T-cell (primary cell): ENCODE results near the gene LYRM1. TPM values are rescaled to one million over a fixed set of nuclear protein-coding genes. Genes with fewer than 3 reads are reported as not detected.

Source experiments
- ATAC-seq, 4 experiments: fragments of 200-7000 bp in 3 of 4; fragments of 150-1000 bp in 1 of 4; cut with Tn5 transposase; replicated peaks in 1 of 4; 1 replicate in 3 of 4; 2 replicates in 1 of 4; pipeline ENCODE4 v1.10.0; 2021; ENCODE audit warnings: moderate library complexity in 3 of 4, mild to moderate bottlenecking in 2 of 4, moderate number of reproducible peaks in 1 of 4
- CTCF ChIA-PET, 2 donors: fragments of 300-600 bp; sonication (Branson Sonifier 250); formaldehyde crosslinking; loops; one replicate each; lab custom pipeline; 2022; ENCODE audit warnings: antibody characterized with exemption in 2 of 2; lab: Charles Lee
- POLR2A ChIA-PET, 2 donors: fragments of 300-600 bp; sonication (Branson Sonifier 250); formaldehyde crosslinking; loops; one replicate each; lab custom pipeline; 2022; ENCODE audit warnings: antibody characterized with exemption in 2 of 2; lab: Charles Lee
- DNase-seq, 35 experiments: peaks; one replicate each; pipeline versions ENCODE4 v3.0.0 to v3.0.0-alpha.2; 2013 to 2023
- H3K27ac ChIP-seq: one replicate; pipeline ENCODE4 v1.5.1; 2013; ENCODE audit warnings: low read length
- H3K27me3 ChIP-seq, 2 experiments: replicated peaks in 1 of 2; 1 replicate in 1 of 2; 2 replicates in 1 of 2; pipeline versions ENCODE4 v1.6.1 to v1.7.0; 2013; ENCODE audit warnings: low read length in 1 of 2, mixed read lengths in 1 of 2; ENCODE audit not compliant: control insufficient read depth in 2 of 2, insufficient read depth in 2 of 2; ENCODE audit errors: extremely low read depth in 1 of 2
- H3K36me3 ChIP-seq, 2 donors: 1 replicate in 1 of 2; 2 replicates in 1 of 2; pipeline versions ENCODE4 v1.6.1 to v1.7.0; 2013; ENCODE audit warnings: low read length in 1 of 2; ENCODE audit not compliant: control insufficient read depth in 2 of 2, insufficient read depth in 1 of 2; ENCODE audit errors: extremely low read depth in 1 of 2
- H3K4me1 ChIP-seq, 2 experiments: 1 replicate in 1 of 2; 2 replicates in 1 of 2; pipeline versions ENCODE4 v1.6.1 to v1.7.0; 2013; ENCODE audit warnings: low read length in 2 of 2, mixed read lengths in 1 of 2; ENCODE audit not compliant: insufficient read depth in 2 of 2, control insufficient read depth in 1 of 2; ENCODE audit errors: extremely low read depth in 1 of 2
- H3K4me3 ChIP-seq, 2 donors: 1 replicate in 1 of 2; 2 replicates in 1 of 2; pipeline versions ENCODE4 v1.5.1 to v1.7.0; 2013; ENCODE audit warnings: mild to moderate bottlenecking in 2 of 2, low read length in 1 of 2, moderate library complexity in 1 of 2; ENCODE audit not compliant: control insufficient read depth in 1 of 2; ENCODE audit errors: extremely low read depth in 1 of 2
- H3K9me3 ChIP-seq: 2 replicates; pipeline ENCODE4 v1.7.0; 2013
- H3K27ac Mint-ChIP-seq, 2 donors: one replicate each; pipeline ENCODE4 v1.8.0; 2020 to 2021; ENCODE audit warnings: mild to moderate bottlenecking in 2 of 2, mixed read lengths in 2 of 2
- H3K27me3 Mint-ChIP-seq, 2 donors: one replicate each; pipeline ENCODE4 v1.8.0; 2021 to 2022; ENCODE audit warnings: mixed read lengths in 2 of 2
- H3K36me3 Mint-ChIP-seq: one replicate; pipeline ENCODE4 v1.8.0; 2021; ENCODE audit warnings: mixed read lengths
- H3K4me1 Mint-ChIP-seq, 3 donors: one replicate each; pipeline ENCODE4 v1.8.0; 2020 to 2022; ENCODE audit warnings: mixed read lengths in 3 of 3, mild to moderate bottlenecking in 1 of 3
- H3K4me3 Mint-ChIP-seq, 3 donors: one replicate each; pipeline ENCODE4 v1.8.0; 2020 to 2022; ENCODE audit warnings: mild to moderate bottlenecking in 3 of 3, mixed read lengths in 3 of 3, moderate library complexity in 3 of 3
- H3K9me3 Mint-ChIP-seq, 3 donors: one replicate each; pipeline ENCODE4 v1.8.0; 2020 to 2022; ENCODE audit warnings: mixed read lengths in 3 of 3
- WGBS: methylation state at CpG from one replicate; pipeline ENCODE4 v1.1.5; 2013; ENCODE audit warnings: missing lambda C conversion rate; ENCODE audit not compliant: insufficient coverage; 5-methylcytosine and 5-hydroxymethylcytosine counted together
- total RNA-seq, 35 experiments: library from RNA in 6 of 35; stranded (reverse) in 6 of 35; fragments of 120-200 nt in 1 of 35; gene quantifications; one replicate each; pipeline versions ENCODE4 v1.2.1 to v1.2.4 and lab custom pipeline; 2013 to 2026

LYRM1 gene
- total RNA-seq, 5 donors from 2014 or later (not counting 1 experiment from before 2014, with no cell fraction given) = 16.2 to 23.6 (median 19.6) TPM

DNA sequence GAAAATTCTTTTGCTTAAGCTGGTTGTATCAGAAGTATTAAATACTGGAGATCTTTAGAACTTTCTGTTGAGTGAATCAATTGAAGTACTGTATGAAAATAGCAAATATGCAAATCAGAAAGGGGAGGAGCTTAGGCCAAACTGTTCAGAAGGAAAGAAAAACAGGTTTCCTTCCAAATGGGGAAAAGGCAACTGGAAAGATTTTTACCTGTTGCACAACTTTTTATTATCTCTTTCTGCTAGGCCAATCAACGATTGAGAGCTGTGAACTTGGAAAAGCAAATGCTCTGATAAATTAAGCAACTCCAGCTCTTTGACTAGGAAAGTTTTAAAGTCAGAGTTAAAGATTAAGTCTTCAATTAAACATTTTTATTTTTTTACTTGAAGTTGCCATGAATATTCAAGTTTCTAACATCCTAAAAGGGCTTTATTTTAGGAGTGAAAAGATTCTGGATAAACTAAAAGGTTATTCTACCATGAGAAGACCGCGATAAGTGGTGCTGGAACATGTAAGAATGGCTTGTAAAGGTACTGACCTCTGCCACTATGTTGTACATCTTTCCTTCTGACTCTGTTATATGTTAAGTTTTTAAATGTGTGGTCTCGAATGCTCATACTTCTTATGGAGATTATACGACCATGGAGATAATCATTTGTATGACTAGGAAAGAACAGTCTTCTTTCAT, 16.9 kb upstream of the LYRM1 start:
- ATAC-seq (no peak), DNase-seq (no peak)
- Histone ChIP-seq H3K4me3 (no peak overlapping the region), H3K4me1 (no peaks in the 10 kb centered on the region), H3K36me3 (no peaks in the 10 kb centered on the region), H3K27me3 (no peaks in the 10 kb centered on the region), H3K27ac (no peak overlapping the region), H3K9me3 (no peaks in the 10 kb centered on the region)
- Mint-ChIP-seq H3K27me3 (no peaks in the 10 kb centered on the region), H3K27ac (no peak overlapping the region), H3K4me1 (peaks cover 17 to 33% (median 31%) of the 10 kb centered on the region in 3 donors), H3K9me3 (no peaks in the 10 kb centered on the region), H3K36me3 (peaks cover 18% of the 10 kb centered on the region), H3K4me3 (no peak overlapping the region)
- ChIA-PET CTCF (interaction anchor here in 1 of 2 donors (1.1 kb wide), 1 partner anchor 9 kb away, joined by 3 read pairs; no protein-coding TSS in a partner anchor), POLR2A (no interaction called here)
- WGBS = no CpG with 5 or more reads among the region's 5 CpGs

DNA sequence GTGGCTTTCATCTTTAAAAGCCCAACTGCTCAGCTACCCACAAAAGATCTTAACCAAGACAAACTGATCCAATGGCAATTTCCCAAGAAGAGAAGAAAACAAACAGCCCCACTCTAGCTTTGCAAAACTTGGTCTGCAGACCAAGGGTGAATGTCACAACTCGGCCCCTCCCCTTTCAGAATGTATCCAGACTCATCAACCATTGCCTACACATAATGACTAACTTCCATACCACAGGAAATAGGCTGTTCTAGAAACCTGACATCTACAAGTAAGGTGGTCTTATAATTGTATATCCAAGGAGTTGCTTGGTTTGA, 16.4 kb upstream of the LYRM1 start:
- Mint-ChIP-seq H3K27me3 (no peaks in the 10 kb centered on the region), H3K4me3 (no peak overlapping the region), H3K36me3 (peaks cover 18% of the 10 kb centered on the region), H3K27ac (peak overlapping the region in 1 of 2 donors; percentile 23), H3K9me3 (no peaks in the 10 kb centered on the region), H3K4me1 (peaks cover 17 to 28% (median 26%) of the 10 kb centered on the region in 3 donors)
- POLR2A ChIA-PET = no interaction called here
- DNase-seq (no peak), ATAC-seq (no peak)
- CTCF ChIA-PET = interaction anchor here in 1 of 2 donors (1.1 kb wide), 1 partner anchor 9 kb away, joined by 3 read pairs; no protein-coding TSS in a partner anchor
- Histone ChIP-seq H3K4me3 (no peak overlapping the region), H3K27me3 (no peaks in the 10 kb centered on the region), H3K36me3 (no peaks in the 10 kb centered on the region), H3K9me3 (no peaks in the 10 kb centered on the region), H3K27ac (no peak overlapping the region), H3K4me1 (no peaks in the 10 kb centered on the region)
- WGBS = no CpG with 5 or more reads among the region's 1 CpG

DNA sequence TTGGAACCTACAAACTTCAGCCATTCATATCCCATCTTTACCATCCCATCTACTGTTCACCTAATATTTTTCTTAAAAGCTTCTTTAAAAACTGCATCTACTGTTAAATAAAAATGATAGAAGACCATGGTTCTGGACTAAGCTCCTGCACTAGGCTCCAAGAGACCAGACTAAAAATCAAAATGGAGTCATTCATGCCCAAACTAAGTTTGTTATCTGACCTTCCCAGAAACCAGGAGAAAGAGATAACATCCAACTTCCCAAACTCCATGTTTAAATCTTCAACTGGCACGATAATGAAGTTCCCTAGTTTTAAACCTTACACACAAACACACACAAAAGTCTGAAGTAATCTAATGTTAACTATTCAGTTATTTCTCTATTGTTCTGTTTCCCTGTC, 14.3 kb upstream of the LYRM1 start:
- Mint-ChIP-seq H3K4me1 (peaks cover 17 to 18% (median 17%) of the 10 kb centered on the region in 3 donors), H3K27me3 (no peaks in the 10 kb centered on the region), H3K36me3 (peaks cover 23% of the 10 kb centered on the region), H3K4me3 (no peak overlapping the region), H3K27ac (no peak overlapping the region), H3K9me3 (no peaks in the 10 kb centered on the region)
- CTCF ChIA-PET = interaction anchor here in 1 of 2 donors (1.3 kb wide), 1 partner anchor 12 kb away, joined by 4 read pairs; no protein-coding TSS in a partner anchor
- DNase-seq (no peak), ATAC-seq (no peak)
- Histone ChIP-seq H3K9me3 (no peaks in the 10 kb centered on the region), H3K27me3 (no peaks in the 10 kb centered on the region), H3K4me1 (no peaks in the 10 kb centered on the region), H3K4me3 (no peak overlapping the region), H3K27ac (no peak overlapping the region), H3K36me3 (no peaks in the 10 kb centered on the region)
- WGBS = 0% methylated on average over 1 of the region's 1 CpG
- POLR2A ChIA-PET = no interaction called here

DNA sequence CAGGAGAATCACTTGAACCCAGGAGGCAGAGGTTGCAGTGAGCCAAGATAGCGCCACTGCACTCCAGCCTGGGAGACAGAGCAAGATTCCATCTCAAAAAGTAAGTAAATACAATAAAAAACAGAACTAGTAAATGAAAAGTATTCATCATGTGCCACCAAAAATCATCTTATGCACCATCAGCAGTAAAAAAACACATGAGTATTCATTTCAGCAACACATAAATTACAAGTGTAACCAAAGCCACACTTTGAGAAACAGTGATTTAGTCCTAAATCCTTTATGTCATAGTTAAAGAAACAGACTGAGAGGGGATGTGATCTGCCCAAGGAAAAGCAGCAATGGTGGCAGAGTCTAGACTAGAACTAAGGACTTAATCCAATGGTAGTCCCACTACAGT, 13.4 kb upstream of the LYRM1 start:
- peaks cover 29% of the 10 kb centered on the region for H3K36me3 Mint-ChIP-seq
- CTCF ChIA-PET = no interaction called here
- POLR2A ChIA-PET = no interaction called here
- peaks cover 15 to 18% (median 17%) of the 10 kb centered on the region in 3 donors for H3K4me1 Mint-ChIP-seq
- no CpG with 5 or more reads among the region's 1 CpG for WGBS
- H3K27ac ChIP-seq = no peak overlapping the region
- H3K4me1 ChIP-seq = no peaks in the 10 kb centered on the region
- H3K27me3 Mint-ChIP-seq = no peaks in the 10 kb centered on the region
- H3K27ac Mint-ChIP-seq = no peak overlapping the region
- no peak overlapping the region for H3K4me3 Mint-ChIP-seq
- peaks cover 0 to 1% of the 10 kb centered on the region in 2 donors for H3K36me3 ChIP-seq
- H3K9me3 Mint-ChIP-seq = no peaks in the 10 kb centered on the region
- DNase-seq (no peak), ATAC-seq (no peak)
- no peaks in the 10 kb centered on the region for H3K27me3 ChIP-seq
- no peak overlapping the region for H3K4me3 ChIP-seq
- H3K9me3 ChIP-seq = no peaks in the 10 kb centered on the region

DNA sequence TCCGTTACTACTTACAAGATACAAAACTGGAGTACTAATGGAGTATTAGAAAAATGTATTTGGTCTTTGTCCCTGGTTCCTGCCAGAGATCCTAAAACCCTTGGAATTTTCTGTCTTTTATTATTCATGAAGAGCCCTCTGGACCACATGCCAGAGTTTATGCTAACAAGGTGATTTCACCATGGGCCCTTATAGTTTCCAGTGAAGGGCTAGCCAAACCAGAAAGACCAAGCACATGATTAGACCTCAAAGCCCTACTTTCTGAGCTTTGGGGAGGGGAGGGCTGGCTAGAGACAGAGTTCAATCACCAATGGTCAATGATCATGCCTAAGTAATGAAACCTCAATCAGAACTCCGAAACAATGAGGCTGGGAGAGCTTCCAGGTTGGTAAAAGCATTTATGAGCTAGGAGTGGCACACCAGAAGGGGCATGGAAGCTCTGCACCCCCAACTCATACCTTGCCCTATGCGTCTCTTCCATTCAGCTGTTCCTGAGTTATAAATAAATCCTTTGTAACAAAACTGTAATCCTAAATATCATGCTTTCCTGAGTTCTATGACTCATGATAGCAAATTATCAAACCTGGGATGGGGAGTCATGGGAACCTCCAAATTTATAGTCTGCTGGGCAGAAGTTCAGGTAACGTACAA, 10.8 kb upstream of the LYRM1 start:
- H3K4me1 ChIP-seq = no peaks in the 10 kb centered on the region
- Mint-ChIP-seq H3K36me3 (peaks cover 27% of the 10 kb centered on the region), H3K27ac (peak overlapping the region in 1 of 2 donors; percentile 44), H3K4me1 (peaks cover 7 to 12% (median 7%) of the 10 kb centered on the region in 3 donors), H3K4me3 (no peak overlapping the region), H3K9me3 (no peaks in the 10 kb centered on the region), H3K27me3 (no peaks in the 10 kb centered on the region)
- no peak overlapping the region for H3K27ac ChIP-seq
- CTCF ChIA-PET = interaction anchor here in 1 of 2 donors (0.7 kb wide), 2 partner anchors 16 to 29 kb away, joined by 3 to 4 read pairs; no protein-coding TSS in a partner anchor
- DNase-seq (no peak), ATAC-seq (no peak)
- H3K9me3 ChIP-seq = no peaks in the 10 kb centered on the region
- no CpG with 5 or more reads among the region's 4 CpGs for WGBS
- peaks cover 0 to 5% of the 10 kb centered on the region in 2 donors for H3K36me3 ChIP-seq
- H3K4me3 ChIP-seq = no peak overlapping the region
- no peaks in the 10 kb centered on the region for H3K27me3 ChIP-seq
- POLR2A ChIA-PET = no interaction called here

DNA sequence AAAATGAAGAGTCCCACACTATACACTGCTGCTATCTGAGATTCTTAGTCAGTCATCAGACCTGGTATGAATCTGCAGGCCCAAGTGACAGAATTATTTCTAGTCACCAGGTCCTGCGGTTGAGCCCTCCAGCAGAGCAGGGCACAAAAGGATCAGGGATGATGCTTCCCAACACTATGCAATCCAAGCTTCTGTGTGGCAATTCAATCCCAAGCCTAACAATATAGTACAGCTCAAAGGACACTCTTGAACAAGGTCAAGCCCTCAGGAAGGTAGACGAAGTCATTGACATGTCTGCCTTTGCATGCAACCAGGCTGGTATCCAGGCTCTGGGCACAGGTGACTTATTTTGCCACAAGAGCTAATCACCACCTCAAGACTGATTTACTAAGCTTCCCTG, 6.2 kb upstream of the LYRM1 start:
- Mint-ChIP-seq H3K27me3 (no peaks in the 10 kb centered on the region), H3K4me3 (no peak overlapping the region), H3K4me1 (peaks cover 20 to 25% (median 23%) of the 10 kb centered on the region in 3 donors), H3K27ac (no peak overlapping the region), H3K9me3 (no peaks in the 10 kb centered on the region), H3K36me3 (peaks cover 23% of the 10 kb centered on the region)
- Histone ChIP-seq H3K36me3 (peaks cover 0 to 10% of the 10 kb centered on the region in 2 donors), H3K27ac (no peak overlapping the region), H3K4me3 (no peak overlapping the region), H3K4me1 (peaks cover 3 to 5% of the 10 kb centered on the region in 2 experiments), H3K9me3 (no peaks in the 10 kb centered on the region), H3K27me3 (no peaks in the 10 kb centered on the region)
- no peak for ATAC-seq
- CTCF ChIA-PET = no interaction called here
- 100% methylated on average over 1 of the region's 2 CpGs for WGBS
- POLR2A ChIA-PET = no interaction called here
- no peak for DNase-seq
